HepG2 (cell line): ENCODE measurements around the gene ARHGDIG. TPM values are rescaled to one million over a fixed set of nuclear protein-coding genes. Genes with fewer than 3 reads are reported as not detected.

Experiments
- ADNP ChIP-seq: sonication (generic); formaldehyde crosslinking; IDR thresholded peaks from 2 replicates; pipeline ENCODE4 v1.4.0; 2020; ENCODE audit warnings: missing genetic modification reagents
- CEBPB ChIP-seq: IDR thresholded peaks from 2 replicates; pipeline ENCODE4 v1.6.1; 2011; ENCODE audit warnings: low read depth, low read length, improper control_type of control experiment, borderline replicate concordance
- CERS6 ChIP-seq: sonication (generic); formaldehyde crosslinking; IDR thresholded peaks from 2 replicates; pipeline ENCODE4 v1.5.0; 2020; ENCODE audit warnings: missing genetic modification reagents
- JUN ChIP-seq: sonication (generic); formaldehyde crosslinking; IDR thresholded peaks from 2 replicates; pipeline ENCODE4 v1.4.0; 2020; ENCODE audit warnings: mild to moderate bottlenecking, missing genetic modification reagents
- MAX ChIP-seq: IDR thresholded peaks from 2 replicates; pipeline ENCODE4 v1.6.1; 2012; ENCODE audit warnings: inconsistent platforms
- PAF1 ChIP-seq: IDR thresholded peaks from 2 replicates; pipeline ENCODE4 v1.6.1; 2016; ENCODE audit warnings: missing genetic modification reagents, missing compliant biosample characterization
- PBX2 ChIP-seq: IDR thresholded peaks from 2 replicates; pipeline ENCODE4 v1.6.1; 2016; ENCODE audit warnings: control low read depth
- PRMT3 ChIP-seq: sonication (generic); formaldehyde crosslinking; IDR thresholded peaks from 2 replicates; pipeline ENCODE4 v1.8.1; 2022; ENCODE audit warnings: low read depth, mild to moderate bottlenecking, moderate library complexity, missing genetic modification reagents, borderline replicate concordance
- RFXANK ChIP-seq: IDR thresholded peaks from 2 replicates; pipeline ENCODE4 v1.6.1; 2016
- RXRA ChIP-seq: sonication (generic); formaldehyde crosslinking; IDR thresholded peaks from 2 replicates; pipeline ENCODE4 v1.5.1; 2020; ENCODE audit warnings: missing genetic modification reagents
- TFE3 ChIP-seq: IDR thresholded peaks from 2 replicates; pipeline ENCODE4 v1.6.1; 2016
- TMF1 ChIP-seq: sonication (generic); formaldehyde crosslinking; IDR thresholded peaks from 2 replicates; pipeline ENCODE4 v1.8.1; 2022; ENCODE audit warnings: low read depth, missing genetic modification reagents
- XBP1 ChIP-seq: sonication (generic); formaldehyde crosslinking; IDR thresholded peaks from 2 replicates; pipeline ENCODE4 v1.5.0; 2020; ENCODE audit warnings: missing genetic modification reagents
- YEATS4 ChIP-seq: sonication (generic); formaldehyde crosslinking; IDR thresholded peaks from 2 replicates; pipeline ENCODE4 v1.4.0; 2020; ENCODE audit warnings: missing genetic modification reagents, borderline replicate concordance
- ZFAT ChIP-seq: sonication (generic); formaldehyde crosslinking; conservative IDR thresholded peaks from 2 replicates; pipeline ENCODE4 v1.8.1; 2023; ENCODE audit warnings: missing genetic modification reagents, inconsistent platforms
- ZFP1 ChIP-seq: IDR thresholded peaks from 2 replicates; pipeline ENCODE4 v1.6.1; 2016
- ZNF142 ChIP-seq: sonication (generic); formaldehyde crosslinking; IDR thresholded peaks from 2 replicates; pipeline ENCODE4 v1.4.0; 2020; ENCODE audit warnings: missing genetic modification reagents
- ZNF232 ChIP-seq: sonication (generic); formaldehyde crosslinking; IDR thresholded peaks from 2 replicates; pipeline ENCODE4 v1.4.0; 2020; ENCODE audit warnings: missing genetic modification reagents, borderline replicate concordance
- ZNF362 ChIP-seq: sonication (generic); formaldehyde crosslinking; IDR thresholded peaks from 2 replicates; pipeline ENCODE4 v1.4.0; 2020; ENCODE audit warnings: missing genetic modification reagents, mild to moderate bottlenecking, borderline replicate concordance
- ZNF44 ChIP-seq: sonication (generic); formaldehyde crosslinking; IDR thresholded peaks from 2 replicates; pipeline ENCODE4 v1.5.1; 2020; ENCODE audit warnings: mild to moderate bottlenecking, missing genetic modification reagents
- polyA plus RNA-seq, 8 experiments: library from polyadenylated mRNA; depleted of rRNA in 3 of 8; stranded (reverse) in 7 of 8; unstranded in 1 of 8; fragments of >200 nt; fragmentation: Illumina TruSeq in 4 of 8; extraction: Trizol in 4 of 8; gene quantifications; 2 replicates each; pipeline versions ENCODE4 v1.2.1 to v1.2.3, GENCODE V29; 2011 to 2016; ENCODE audit warnings: low read depth in 4 of 8, missing spikeins in 1 of 8, mixed read lengths in 1 of 8; ENCODE audit not compliant: insufficient read depth in 1 of 8
- total RNA-seq, 5 experiments: library from RNA; depleted of rRNA; stranded (reverse); fragments of >200 nt; fragmentation: Illumina TruSeq; extraction: Trizol; gene quantifications; 2 replicates each; pipeline ENCODE4 v1.2.3, GENCODE V29; 2016; ENCODE audit warnings: low read depth in 1 of 5

ARHGDIG gene
- total and polyA plus RNA-seq, 2 of the 13 experiments (the other 11 are each of a cell fraction or from before 2014, with no cell fraction given), result 0.24 to 0.48 TPM

- TF ChIP-seq TFE3, result no peak
- TF ChIP-seq MAX, result peak; percentile 64
- no peak for TF ChIP-seq RFXANK
- TF ChIP-seq RXRA, result peak; percentile 16; the same call in 1 of the 2 replicates
- no peak for TF ChIP-seq PBX2 (CRISPR knock-in tag)
- TF ChIP-seq ZNF232, result no peak
- TF ChIP-seq XBP1 (CRISPR knock-in tag), result no peak
- TF ChIP-seq CEBPB, result peak; percentile 88; the same call in 1 of the 2 replicates
- TF ChIP-seq PAF1 (CRISPR knock-in tag), result no peak
- peak; percentile 69 for TF ChIP-seq YEATS4 (CRISPR knock-in tag)
- TF ChIP-seq ZNF362, result no peak
- no peak for TF ChIP-seq ZNF44 (CRISPR knock-in tag)
- peak; percentile 42; the same call in 1 of the 2 replicates for TF ChIP-seq ZNF142
- no peak for TF ChIP-seq PRMT3 (CRISPR knock-in tag)
- TF ChIP-seq TMF1 (CRISPR knock-in tag), result no peak
- TF ChIP-seq JUN, result no peak
- TF ChIP-seq ZFP1 (CRISPR knock-in tag), result no peak
- TF ChIP-seq ADNP (CRISPR knock-in tag), result no peak
- TF ChIP-seq ZFAT (CRISPR knock-in tag), result no peak
- TF ChIP-seq CERS6 (CRISPR knock-in tag), result no peak
Observed at GRCh38 chr16:234468-235305, 45.7 kb upstream of the ARHGDIG start, which contains the start of gene FAM234A (continued).
